HepG2 (cell line): ENCODE measurements around the gene KRT10. TPM values are rescaled to one million over a fixed set of nuclear protein-coding genes. Genes with fewer than 3 reads are reported as not detected.

Experiments
- ATAC-seq: fragments of 200-7000 bp; cut with Tn5 transposase; 3 replicates; pipeline ENCODE4 v1.9.1; 2020; ENCODE audit warnings: mild to moderate bottlenecking, moderate library complexity
- BruUV-seq: library from RNA; stranded (reverse); fragments of 400-500 nt; replicated peaks from 2 replicates; lab custom pipeline; 2021; lab: Mats Ljungman, UMichigan
- CTCF ChIA-PET: fragments of 300-600 bp; formaldehyde crosslinking; extraction: SDS; loops from one replicate; lab custom pipeline; 2021; ENCODE audit warnings: low total read pairs, inconsistent platforms, low intra/inter-chr PET ratio; lab: Yijun Ruan, JAX
- POLR2A ChIA-PET: fragments of 350-600 bp; sonication (Branson Sonifier 250); formaldehyde crosslinking; loops from one replicate; lab custom pipeline; 2020; ENCODE audit warnings: antibody characterized with exemption, inconsistent platforms; lab: Yijun Ruan, JAX
- DNase-seq: peaks from one replicate; pipeline ENCODE4 v3.0.0-alpha.2; 2015; ENCODE audit warnings: low spot score
- FAIRE-seq: peaks from 3 replicates; lab custom pipeline; 2011; peaks lifted over from hg19 to GRCh38; lab: Jason Lieb, UNC
- H2AFZ ChIP-seq: one replicate; pipeline ENCODE4 v1.6.1; 2011; ENCODE audit warnings: low read length, inconsistent platforms
- H3K27ac ChIP-seq: fragments of 300-600 bp; 3 replicates; pipeline ENCODE4 v1.8.0; 2011; ENCODE audit warnings: mixed run types, mild to moderate bottlenecking, mixed read lengths, low read length, inconsistent platforms; ENCODE audit not compliant: insufficient read depth; ENCODE audit errors: extremely low read length
- H3K27me3 ChIP-seq, 2 experiments: fragments of 200-600 bp in 1 of 2; 2 replicates in 1 of 2; 3 replicates in 1 of 2; pipeline versions ENCODE4 v1.6.0 to v1.8.0; 2011; ENCODE audit warnings: low read length in 2 of 2, mild to moderate bottlenecking in 2 of 2, moderate library complexity in 2 of 2, inconsistent platforms in 1 of 2; ENCODE audit not compliant: insufficient read depth in 2 of 2, control insufficient read depth in 1 of 2
- H3K36me3 ChIP-seq, 2 experiments: fragments of 200-600 bp in 1 of 2; replicated peaks in 1 of 2; 2 replicates in 1 of 2; 3 replicates in 1 of 2; pipeline versions ENCODE4 v1.5.1 to v1.8.0; 2011; ENCODE audit warnings: low read length in 2 of 2, inconsistent platforms in 1 of 2; ENCODE audit not compliant: insufficient read depth in 2 of 2, control insufficient read depth in 1 of 2
- H3K4me1 ChIP-seq: 2 replicates; pipeline ENCODE4 v1.5.1; 2012; ENCODE audit warnings: low read length, inconsistent platforms; ENCODE audit not compliant: insufficient read depth
- H3K4me2 ChIP-seq: 2 replicates; pipeline ENCODE4 v1.6.0; 2011; ENCODE audit warnings: low read depth, low read length, inconsistent platforms
- H3K4me3 ChIP-seq, 3 experiments: fragments of 200-600 bp in 1 of 3; sonication (generic), shearing (Covaris generic) in 1 of 3; replicated peaks in 1 of 3; 2 replicates each; pipeline ENCODE4 v1.5.1; 2011 to 2016; ENCODE audit warnings: low read length in 3 of 3, inconsistent platforms in 2 of 3, low read depth in 2 of 3, mild to moderate bottlenecking in 2 of 3, control low read depth in 1 of 3, mixed read lengths in 1 of 3; ENCODE audit not compliant: insufficient read depth in 1 of 3
- H3K79me2 ChIP-seq: one replicate; pipeline ENCODE4 v1.6.1; 2011; ENCODE audit warnings: low read length, inconsistent platforms; ENCODE audit not compliant: insufficient read depth
- H3K9ac ChIP-seq: 2 replicates; pipeline ENCODE4 v1.6.0; 2011; ENCODE audit warnings: mild to moderate bottlenecking, low read depth, low read length, inconsistent platforms; ENCODE audit not compliant: insufficient read depth
- H3K9me3 ChIP-seq: 2 replicates; pipeline ENCODE4 v1.5.1; 2012; ENCODE audit warnings: mild to moderate bottlenecking, low read length
- H4K20me1 ChIP-seq: 2 replicates; pipeline ENCODE4 v1.6.0; 2011; ENCODE audit warnings: inconsistent platforms, mild to moderate bottlenecking, low read length, moderate library complexity; ENCODE audit not compliant: insufficient read depth
- ARNT ChIP-seq: fragments of 450-650 bp; IDR thresholded peaks from 2 replicates; pipeline ENCODE4 v1.6.1; 2017
- DMTF1 ChIP-seq: sonication (generic); formaldehyde crosslinking; IDR thresholded peaks from 2 replicates; pipeline ENCODE4 v1.4.0; 2020; ENCODE audit warnings: mild to moderate bottlenecking, missing genetic modification reagents
- GLMP ChIP-seq: sonication (generic); formaldehyde crosslinking; IDR thresholded peaks from 2 replicates; pipeline ENCODE4 v1.9.0; 2021; ENCODE audit warnings: missing genetic modification reagents, mild to moderate bottlenecking, borderline replicate concordance
- GPN1 ChIP-seq: sonication (generic); formaldehyde crosslinking; IDR thresholded peaks from 2 replicates; pipeline ENCODE4 v1.5.1; 2020; ENCODE audit warnings: missing genetic modification reagents, borderline replicate concordance
- KIAA2018 ChIP-seq: sonication (generic); formaldehyde crosslinking; IDR thresholded peaks from 2 replicates; pipeline ENCODE4 v1.5.0; 2020; ENCODE audit warnings: mild to moderate bottlenecking, missing genetic modification reagents, borderline replicate concordance
- NFATC3 ChIP-seq: sonication (generic); formaldehyde crosslinking; IDR thresholded peaks from 2 replicates; pipeline ENCODE4 v1.5.1; 2020; ENCODE audit warnings: mild to moderate bottlenecking, missing genetic modification reagents
- REST ChIP-seq, 2 experiments: IDR thresholded peaks; 2 replicates each; pipeline ENCODE4 v1.6.1; 2011 to 2012; ENCODE audit warnings: low read length in 2 of 2, borderline replicate concordance in 1 of 2, low read depth in 1 of 2, mild to moderate bottlenecking in 1 of 2, moderate library complexity in 1 of 2
- STAG1 ChIP-seq: sonication (generic); formaldehyde crosslinking; IDR thresholded peaks from 2 replicates; pipeline ENCODE4 v1.4.0; 2020; ENCODE audit warnings: missing genetic modification reagents
- ZFYVE20 ChIP-seq: sonication (generic); formaldehyde crosslinking; IDR thresholded peaks from 2 replicates; pipeline ENCODE4 v1.8.0; 2023; ENCODE audit warnings: low read depth, mild to moderate bottlenecking, moderate library complexity, missing genetic modification reagents, borderline replicate concordance
- WGBS: methylation state at CpG from one replicate; pipeline ENCODE4 v1.1.6; 2017; ENCODE audit warnings: low lambda C conversion rate; 5-methylcytosine and 5-hydroxymethylcytosine counted together
- in situ Hi-C: cut with HindIII; loops from 2 replicates; pipeline ENCODE4 v1.10.0; 2017; ENCODE audit warnings: low pct_unique_long_range_greater_than_20kb; ENCODE audit not compliant: extremely low pct_ligation_motif_present
- intact Hi-C: fragments of 100-400 bp; cut with micrococcal nuclease; formaldehyde crosslinking; loops from one replicate; pipeline ENCODE4 v1.10.0; 2022; ENCODE audit not compliant: unreplicated experiment
- polyA plus RNA-seq, 8 experiments: library from polyadenylated mRNA; depleted of rRNA in 3 of 8; stranded (reverse) in 7 of 8; unstranded in 1 of 8; fragments of >200 nt; fragmentation: Illumina TruSeq in 4 of 8; extraction: Trizol in 4 of 8; gene quantifications; 2 replicates each; pipeline versions ENCODE4 v1.2.1 to v1.2.3, GENCODE V29; 2011 to 2016; ENCODE audit warnings: low read depth in 4 of 8, missing spikeins in 1 of 8, mixed read lengths in 1 of 8; ENCODE audit not compliant: insufficient read depth in 1 of 8
- total RNA-seq, 5 experiments: library from RNA; depleted of rRNA; stranded (reverse); fragments of >200 nt; fragmentation: Illumina TruSeq; extraction: Trizol; gene quantifications; 2 replicates each; pipeline ENCODE4 v1.2.3, GENCODE V29; 2016; ENCODE audit warnings: low read depth in 1 of 5

Gene KRT10
- total and polyA plus RNA-seq, 2 of the 13 experiments (the other 11 are each of a cell fraction or from before 2014, with no cell fraction given): 25.1 to 27.5 TPM

- TF ChIP-seq DMTF1 (no peak), ZFYVE20 (CRISPR knock-in tag) (no peak), KIAA2018 (CRISPR knock-in tag) (no peak), NFATC3 (CRISPR knock-in tag) (no peak), STAG1 (CRISPR knock-in tag) (no peak), REST (IDR thresholded peaks at IDR 0.05; ENCODE audit: borderline replicate concordance in 1 of 2, low read depth in 1 of 2, low read length in 2 of 2) (no peak), GLMP (CRISPR knock-in tag) (no peak), ARNT (no peak), GPN1 (no peak)
- 7% methylated on average over 5 of the region's 5 CpGs for WGBS
- no peaks in the 10 kb centered on the region for H4K20me1 ChIP-seq
- ChIA-PET CTCF (no interaction called here), POLR2A (no interaction called here)
- H3K4me2 ChIP-seq: no peak overlapping the region
- no peaks in the 10 kb centered on the region for H3K36me3 ChIP-seq
- FAIRE-seq: no peak
- no peak overlapping the region for H3K4me3 ChIP-seq
- 0 out of 2 replicates have a peak, but pooled peaks cover 8% of the 10 kb centered on the region for H3K4me1 ChIP-seq
- H3K9me3 ChIP-seq: no peaks in the 10 kb centered on the region
- BruUV-seq: no TSS peak
- no peak overlapping the region for H3K27ac ChIP-seq
- H3K9ac ChIP-seq: no peak overlapping the region
- H2AFZ ChIP-seq: no peak overlapping the region
- ATAC-seq: no peak
- in situ Hi-C loops (no loop called here), intact Hi-C loops (no loop called here)
- H3K27me3 ChIP-seq: peaks cover 0 to 36% of the 10 kb centered on the region in 2 experiments; a peak in 3 of 5 replicates
- H3K79me2 ChIP-seq: no peaks in the 10 kb centered on the region
- DNase-seq: no peak
Measured at GRCh38 chr17:40778461-40778860, 44.0 kb downstream of the KRT10 start.
